Transverse colon (tissue), 4 donors: ENCODE data around the gene BANP. TPM values are rescaled to one million over a fixed set of nuclear protein-coding genes. Genes with fewer than 3 reads are reported as not detected.

Source experiments
- DNase-seq: peaks from one replicate; pipeline ENCODE4 v3.0.0-alpha.2; 2019
- H3K27ac ChIP-seq, 4 donors: fragments of 200-600 bp; sonication (generic); 2 replicates each; pipeline ENCODE4 v1.5.1; 2016 to 2018; ENCODE audit warnings: inconsistent platforms in 4 of 4
- H3K27me3 ChIP-seq: fragments of 200-600 bp; sonication (generic); 2 replicates; pipeline ENCODE4 v1.5.1; 2017; ENCODE audit warnings: inconsistent platforms
- H3K36me3 ChIP-seq, 4 donors: fragments of 200-600 bp; sonication (generic); 2 replicates each; pipeline ENCODE4 v1.5.1; 2017 to 2019; ENCODE audit warnings: inconsistent platforms in 4 of 4
- H3K4me1 ChIP-seq, 4 donors: fragments of 200-600 bp; sonication (generic); 2 replicates each; pipeline ENCODE4 v1.5.1; 2017 to 2020; ENCODE audit warnings: inconsistent platforms in 4 of 4
- H3K4me3 ChIP-seq, 4 donors: fragments of 200-600 bp; sonication (generic); 1 replicate in 1 of 4; 2 replicates in 3 of 4; pipeline versions ENCODE4 v1.5.1 to v1.6.1; 2017 to 2019; ENCODE audit warnings: inconsistent platforms in 4 of 4
- H3K9me3 ChIP-seq, 2 donors: fragments of 200-600 bp; sonication (generic); 2 replicates each; pipeline ENCODE4 v1.5.1; 2017 to 2019; ENCODE audit warnings: inconsistent platforms in 2 of 2
- CTCF ChIP-seq, 5 experiments: fragments of 200-600 bp in 3 of 5; fragments of 450-650 bp in 2 of 5; sonication (generic) in 3 of 5; IDR thresholded peaks; 1 replicate in 2 of 5; 2 replicates in 3 of 5; pipeline ENCODE4 v1.5.1; 2016 to 2017; ENCODE audit warnings: antibody characterized with exemption in 5 of 5, inconsistent platforms in 3 of 5, mild to moderate bottlenecking in 2 of 5, moderate library complexity in 1 of 5
- EP300 ChIP-seq: sonication (generic); formaldehyde crosslinking; IDR thresholded peaks from one replicate; pipeline ENCODE4 v1.6.1; 2017; ENCODE audit warnings: antibody characterized with exemption, low read depth
- POLR2A ChIP-seq: fragments of 450-650 bp; IDR thresholded peaks from one replicate; pipeline ENCODE4 v1.6.1; 2016; ENCODE audit warnings: antibody characterized with exemption, mild to moderate bottlenecking, moderate library complexity
- POLR2AphosphoS5 ChIP-seq, 3 donors: sonication (generic); formaldehyde crosslinking; IDR thresholded peaks; one replicate each; pipeline ENCODE4 v1.6.1; 2016; ENCODE audit warnings: antibody characterized with exemption in 3 of 3
- WGBS, 2 donors: methylation state at CpG; one replicate each; pipeline ENCODE4 v1.1.5; 2018; ENCODE audit warnings: low coverage in 1 of 2; 5-methylcytosine and 5-hydroxymethylcytosine counted together
- in situ Hi-C, 4 donors: fragments of 200-750 bp; cut with MboI; loops; one replicate each; pipeline versions ENCODE4 v1.15.0 to v1.15.1; 2017; ENCODE audit warnings: low sequenced_read_pairs in 3 of 4, low pct_ligation_motif_present in 1 of 4, low pct_unique_long_range_greater_than_20kb in 1 of 4
- intact Hi-C: fragments of 100-400 bp; cut with DNase I; formaldehyde crosslinking; loops from one replicate; pipeline ENCODE4 v1.15.1; 2023; ENCODE audit warnings: low total_unique reads
- total RNA-seq, 4 donors: library from RNA; depleted of rRNA; stranded (reverse); fragments of >200 nt; gene quantifications; one replicate each; pipeline ENCODE4 v1.1.0, GENCODE V29; 2016

The BANP gene
- total RNA-seq, 4 donors from 2014 or later = 15.3 to 25.1 (median 18.7) TPM

- H3K4me1 ChIP-seq = peaks cover 8 to 19% (median 15%) of the 10 kb centered on the region in 4 donors
- H3K36me3 ChIP-seq = peaks cover 0 to 3% (median 0%) of the 10 kb centered on the region in 4 donors
- peak overlapping the region; percentile 62 to 83 (median 72) for H3K27ac ChIP-seq
- peak overlapping the region in 1 of 4 donors; percentile 21 for H3K4me3 ChIP-seq
- TF ChIP-seq EP300 (no peak), CTCF (IDR thresholded peaks at IDR 0.05) (no peak), POLR2AphosphoS5 (IDR thresholded peaks at IDR 0.05) (no peak), POLR2A (no peak)
- DNase-seq = peak; percentile 45
- in situ Hi-C loops (no loop called here), intact Hi-C loops (no loop called here)
- 6 to 36% methylated on average over 3 to 14 of the region's 14 CpGs for WGBS, 2 donors
- H3K27me3 ChIP-seq = no peaks in the 10 kb centered on the region
- peaks cover 5 to 8% of the 10 kb centered on the region in 2 donors for H3K9me3 ChIP-seq
These were observed 15.5 kb downstream of the BANP start for GRCh38 chr16:87966685-87967185.

- in situ Hi-C loops (no loop called here), intact Hi-C loops (no loop called here)
These were observed 17.3 kb downstream of the BANP start for GRCh38 chr16:87968541-87968940.

GRCh38 chr16:87970186-87970585, 19.0 kb downstream of the BANP start:
- Histone ChIP-seq H3K27ac (no peak overlapping the region), H3K27me3 (no peaks in the 10 kb centered on the region), H3K36me3 (peaks cover 0 to 10% (median 0%) of the 10 kb centered on the region in 4 donors), H3K4me1 (peaks cover 8 to 19% (median 15%) of the 10 kb centered on the region in 4 donors), H3K9me3 (peaks cover 11 to 16% of the 10 kb centered on the region in 2 donors), H3K4me3 (no peak overlapping the region)
- no peak for DNase-seq
- TF ChIP-seq CTCF (IDR thresholded peaks at IDR 0.05) (no peak), POLR2AphosphoS5 (IDR thresholded peaks at IDR 0.05) (no peak), EP300 (no peak), POLR2A (no peak)
- in situ Hi-C loops = no loop called here
- WGBS, 2 donors = 51 to 71% methylated on average over 3 of the region's 3 CpGs
- intact Hi-C loops = no loop called here

More at GRCh38 chr16:87968541-87968940, 17.3 kb downstream of the BANP start:
- no peak for DNase-seq
- TF ChIP-seq POLR2A (no peak), EP300 (no peak), CTCF (IDR thresholded peaks at IDR 0.05) (no peak), POLR2AphosphoS5 (IDR thresholded peaks at IDR 0.05) (no peak)
- 84 to 89% methylated on average over 5 to 7 of the region's 7 CpGs for WGBS, 2 donors
- no peaks in the 10 kb centered on the region for H3K27me3 ChIP-seq
- no peak overlapping the region for H3K4me3 ChIP-seq
- peaks cover 8 to 19% (median 15%) of the 10 kb centered on the region in 4 donors for H3K4me1 ChIP-seq
- peaks cover 0 to 10% (median 0%) of the 10 kb centered on the region in 4 donors for H3K36me3 ChIP-seq
- no peak overlapping the region for H3K27ac ChIP-seq
- peaks cover 11 to 16% of the 10 kb centered on the region in 2 donors for H3K9me3 ChIP-seq

GRCh38 chr16:87971933-87972332, 20.7 kb downstream of the BANP start:
- Histone ChIP-seq H3K4me1 (peaks cover 1 to 5% (median 2%) of the 10 kb centered on the region in 4 donors), H3K27ac (no peak overlapping the region), H3K27me3 (no peaks in the 10 kb centered on the region), H3K36me3 (peaks cover 0 to 10% (median 0%) of the 10 kb centered on the region in 4 donors), H3K9me3 (peaks cover 11 to 16% of the 10 kb centered on the region in 2 donors), H3K4me3 (no peak overlapping the region)
- intact Hi-C loops = no loop called here
- WGBS, 2 donors = 100% methylated on average over 2 of the region's 2 CpGs; no CpG with 5 or more reads in 1 of the 2 donors
- no peak for TF ChIP-seq EP300
- TF ChIP-seq CTCF (IDR thresholded peaks at IDR 0.05) = no peak
- no peak for TF ChIP-seq POLR2A
- TF ChIP-seq POLR2AphosphoS5 (IDR thresholded peaks at IDR 0.05) = no peak
- in situ Hi-C loops = no loop called here
- DNase-seq = no peak
